SJCRH30 (cell line): ENCODE measurements around the gene ESRRG. TPM values are rescaled to one million over a fixed set of nuclear protein-coding genes. Genes with fewer than 3 reads are reported as not detected.

Experiments used
- DNase-seq, 2 experiments: peaks; one replicate each; pipeline ENCODE4 v3.0.0-alpha.2; 2015 to 2020
- H3K27ac ChIP-seq: fragments of 250-450 bp; sonication (Bioruptor Pico); 2 replicates; pipeline ENCODE4 v1.5.1; 2020; ENCODE audit warnings: mild to moderate bottlenecking, moderate library complexity
- H3K27me3 ChIP-seq: fragments of 250-450 bp; sonication (Bioruptor Pico); 2 replicates; pipeline ENCODE4 v1.5.1; 2020; ENCODE audit warnings: mild to moderate bottlenecking, moderate library complexity
- H3K36me3 ChIP-seq: fragments of 250-450 bp; sonication (Bioruptor Pico); 2 replicates; pipeline ENCODE4 v1.5.1; 2020; ENCODE audit warnings: mild to moderate bottlenecking, moderate library complexity
- H3K4me1 ChIP-seq: fragments of 250-450 bp; sonication (Bioruptor Pico); 2 replicates; pipeline ENCODE4 v1.5.1; 2020; ENCODE audit warnings: mild to moderate bottlenecking, moderate library complexity
- H3K4me3 ChIP-seq: fragments of 250-450 bp; sonication (Bioruptor Pico); 2 replicates; pipeline ENCODE4 v1.5.1; 2020; ENCODE audit warnings: mild to moderate bottlenecking, moderate library complexity
- H3K9me3 ChIP-seq: fragments of 250-450 bp; sonication (Bioruptor Pico); replicated peaks from 2 replicates; pipeline ENCODE4 v1.5.1; 2020; ENCODE audit warnings: mild to moderate bottlenecking, moderate library complexity
- total RNA-seq: library from RNA; depleted of rRNA; stranded (reverse); fragments of >200 nt; shearing (Covaris generic); gene quantifications from 2 replicates; pipeline ENCODE4 v1.2.3, GENCODE V29; 2014; rRNA removed

Gene ESRRG
- total RNA-seq, result 0.66 and 1.0 TPM in 2 replicates

DNA sequence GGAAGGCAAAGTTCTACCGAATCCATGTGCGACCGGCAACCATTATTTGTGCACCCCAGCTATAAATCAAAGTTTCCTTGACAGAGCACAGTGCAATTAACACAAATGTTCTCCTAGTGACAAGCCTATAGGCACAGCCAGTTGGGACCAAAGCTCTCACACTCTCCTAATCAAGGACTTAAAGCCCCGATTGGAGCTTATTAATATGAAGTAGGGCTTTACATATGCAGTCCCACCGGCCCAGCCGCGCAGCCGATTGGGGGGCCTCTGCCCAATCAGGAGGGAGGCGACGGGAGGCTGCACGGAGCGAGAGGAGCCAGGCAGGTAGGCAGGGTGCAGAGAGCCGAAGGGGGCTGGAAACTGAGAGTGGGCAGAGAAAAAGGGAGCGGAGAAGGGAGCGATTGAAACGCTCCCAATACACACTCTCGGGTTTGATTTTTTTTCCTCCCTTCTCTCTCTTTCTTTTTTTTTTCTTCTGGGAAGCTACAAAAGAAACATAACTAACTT lies at the start of gene ESRRG:
ESRRG (minus strand) TSS at position 156 of the 507 bp plus-strand sequence; CDS start at position 26, 130 bp downstream.
- peak; percentile 57 to 67 for DNase-seq
- Histone ChIP-seq H3K9me3 (no peaks in the 10 kb centered on the region), H3K4me1 (0 out of 2 replicates have a peak, but pooled peaks cover 3% of the 10 kb centered on the region), H3K27ac (no peak within 1 kb of the TSS), H3K27me3 (no peaks in the 10 kb centered on the region), H3K4me3 (peak within 1 kb of the TSS; percentile 52), H3K36me3 (no peaks in the 10 kb centered on the region)

DNA sequence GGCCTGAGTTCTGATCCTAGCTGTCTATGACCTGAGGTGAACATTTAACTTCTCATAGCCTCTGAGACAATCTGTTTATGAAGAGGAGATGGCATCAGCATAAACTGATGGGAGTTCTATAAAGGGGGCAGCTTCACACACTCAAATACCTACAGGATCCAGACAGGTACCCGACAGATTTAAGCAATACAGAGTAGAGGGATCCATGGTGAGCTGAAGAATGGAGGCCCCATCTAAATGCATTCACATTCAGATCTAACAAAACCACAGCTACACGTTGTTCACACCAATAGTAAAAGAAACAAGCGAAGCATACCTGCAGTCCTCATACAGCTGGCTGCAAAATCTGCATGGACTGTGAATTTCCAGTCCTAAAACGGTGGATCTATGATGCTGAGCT lies 48.7 kb upstream of the ESRRG start:
- no peaks in the 10 kb centered on the region for H3K9me3 ChIP-seq
- H3K27me3 ChIP-seq, result no peaks in the 10 kb centered on the region
- DNase-seq, result no peak
- H3K27ac ChIP-seq, result no peak overlapping the region
- no peak overlapping the region for H3K4me3 ChIP-seq
- no peaks in the 10 kb centered on the region for H3K36me3 ChIP-seq
- no peaks in the 10 kb centered on the region for H3K4me1 ChIP-seq

DNA sequence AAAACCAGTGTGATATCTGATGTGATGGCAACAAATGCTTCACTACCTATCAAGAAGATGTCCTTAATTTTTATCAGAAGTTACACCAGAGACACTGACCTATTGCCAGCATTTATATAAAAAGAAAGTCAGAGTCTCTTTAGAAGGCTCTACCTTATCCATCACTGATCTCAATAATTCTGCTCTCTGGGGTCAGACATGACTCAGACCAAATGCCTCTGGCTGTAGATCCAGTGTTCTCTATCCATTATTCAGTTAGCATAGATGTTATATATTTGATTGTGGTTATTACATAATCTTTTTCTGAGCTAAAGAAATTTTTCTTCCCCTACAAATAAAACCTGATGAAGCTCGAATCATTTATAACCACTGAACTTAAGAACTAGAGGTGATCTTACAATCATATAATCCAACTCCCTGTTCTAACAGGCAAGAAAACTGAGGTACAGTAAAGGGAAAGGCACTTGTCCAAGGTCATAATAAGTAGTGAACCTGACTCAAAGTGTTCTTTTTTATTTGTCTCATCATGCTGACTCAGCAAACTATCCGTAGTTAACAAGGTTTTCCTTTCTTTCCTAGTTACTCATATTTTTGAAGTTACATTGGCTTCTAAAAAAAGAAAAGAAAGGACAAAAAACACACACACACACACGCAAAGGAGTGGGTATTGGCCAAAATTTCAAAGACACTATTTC lies 43.6 kb upstream of the ESRRG start:
- no peak for DNase-seq
- Histone ChIP-seq H3K27me3 (no peaks in the 10 kb centered on the region), H3K36me3 (no peaks in the 10 kb centered on the region), H3K4me3 (no peak overlapping the region), H3K9me3 (no peaks in the 10 kb centered on the region), H3K4me1 (no peaks in the 10 kb centered on the region), H3K27ac (no peak overlapping the region)

DNA sequence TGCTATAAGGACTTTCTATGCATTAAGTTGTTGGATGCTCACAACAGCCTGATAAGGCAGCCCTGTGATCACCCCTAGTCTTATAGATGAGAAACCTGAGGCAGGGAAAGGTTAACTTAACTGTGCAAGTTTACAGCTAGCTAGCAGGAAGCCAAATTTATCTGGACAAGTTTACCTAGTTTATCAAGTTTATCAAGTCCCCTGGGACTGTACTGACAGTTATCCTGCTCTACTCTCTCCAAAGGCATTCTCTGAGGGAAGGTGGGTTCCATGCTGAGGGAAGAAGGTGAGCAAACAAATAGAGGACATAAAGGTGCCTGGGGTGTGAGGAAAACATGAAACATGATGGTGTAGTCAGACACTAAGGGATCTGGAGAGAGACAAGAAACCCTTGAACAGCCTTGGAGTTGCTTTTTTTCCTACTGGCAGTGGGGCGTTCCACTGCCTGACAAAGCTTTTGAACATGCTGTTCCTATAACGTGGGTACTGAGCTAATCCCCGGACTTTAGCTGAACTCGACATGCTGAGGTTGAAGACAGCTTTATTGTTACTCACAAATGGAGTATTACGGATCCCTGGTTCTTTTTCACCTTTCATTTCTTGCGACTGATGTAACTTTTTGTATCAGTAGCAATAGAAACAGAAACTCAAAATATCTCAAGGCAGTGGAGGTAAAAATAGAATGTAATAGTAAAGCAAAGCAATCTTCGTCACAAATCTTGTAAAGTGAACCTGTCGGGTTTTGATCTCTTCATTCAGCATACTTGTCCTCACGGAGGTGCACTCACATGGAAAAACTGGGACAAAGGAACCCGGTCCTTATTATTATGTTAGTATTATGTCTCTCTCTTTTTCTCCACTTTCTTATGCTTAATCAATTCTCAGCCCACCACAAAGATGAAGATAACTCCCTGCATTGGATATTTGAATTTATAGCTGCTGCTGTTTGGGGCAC lies 42.4 kb upstream of the ESRRG start:
- no peaks in the 10 kb centered on the region for H3K36me3 ChIP-seq
- no peaks in the 10 kb centered on the region for H3K27me3 ChIP-seq
- H3K4me1 ChIP-seq, result no peaks in the 10 kb centered on the region
- H3K4me3 ChIP-seq, result no peak overlapping the region
- H3K9me3 ChIP-seq, result no peaks in the 10 kb centered on the region
- H3K27ac ChIP-seq, result no peak overlapping the region
- no peak for DNase-seq

DNA sequence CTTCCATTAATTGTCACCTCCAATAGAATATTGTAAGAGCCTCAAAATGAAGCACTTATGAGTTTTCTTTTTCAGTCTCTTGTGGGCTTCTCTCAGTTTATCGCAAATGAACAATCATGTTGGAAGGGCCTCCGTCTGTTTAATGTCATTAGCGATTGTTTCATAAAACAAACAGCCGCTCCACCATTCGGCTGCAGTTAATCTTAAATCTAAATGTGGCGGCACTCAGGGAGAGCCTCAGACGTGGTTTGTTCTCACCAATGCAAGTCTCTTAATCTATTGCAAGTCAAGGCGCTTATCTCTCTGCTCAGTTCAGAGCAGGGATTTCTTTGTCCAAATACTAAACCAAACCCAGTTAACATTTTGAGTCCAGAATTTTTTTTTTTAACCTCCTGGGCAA lies 34.9 kb upstream of the ESRRG start:
- no peaks in the 10 kb centered on the region for H3K27me3 ChIP-seq
- no peaks in the 10 kb centered on the region for H3K9me3 ChIP-seq
- DNase-seq, result no peak
- no peak overlapping the region for H3K27ac ChIP-seq
- H3K4me3 ChIP-seq, result no peak overlapping the region
- H3K36me3 ChIP-seq, result no peaks in the 10 kb centered on the region
- H3K4me1 ChIP-seq, result no peaks in the 10 kb centered on the region

DNA sequence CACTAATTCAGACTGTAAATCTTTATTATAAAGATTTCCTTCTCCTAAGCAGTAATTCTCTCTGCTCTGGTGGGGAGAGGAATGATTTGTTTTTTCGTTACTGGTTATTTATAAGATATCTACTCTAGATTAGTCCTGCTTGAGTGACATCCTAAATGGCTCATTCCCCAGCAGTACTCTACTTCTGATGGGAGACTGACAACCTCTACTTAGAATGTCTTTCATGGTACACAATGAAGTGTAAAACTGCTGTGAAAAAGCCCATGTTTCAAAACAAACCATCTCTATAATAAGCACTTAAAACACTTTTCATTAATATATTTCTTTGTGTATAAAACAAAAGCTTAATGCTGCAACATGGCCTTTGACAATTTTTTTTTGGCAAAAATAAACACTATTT lies 33.9 kb upstream of the ESRRG start:
- Histone ChIP-seq H3K36me3 (no peaks in the 10 kb centered on the region), H3K27ac (no peak overlapping the region), H3K27me3 (no peaks in the 10 kb centered on the region), H3K9me3 (no peaks in the 10 kb centered on the region), H3K4me1 (no peaks in the 10 kb centered on the region), H3K4me3 (no peak overlapping the region)
- no peak for DNase-seq

DNA sequence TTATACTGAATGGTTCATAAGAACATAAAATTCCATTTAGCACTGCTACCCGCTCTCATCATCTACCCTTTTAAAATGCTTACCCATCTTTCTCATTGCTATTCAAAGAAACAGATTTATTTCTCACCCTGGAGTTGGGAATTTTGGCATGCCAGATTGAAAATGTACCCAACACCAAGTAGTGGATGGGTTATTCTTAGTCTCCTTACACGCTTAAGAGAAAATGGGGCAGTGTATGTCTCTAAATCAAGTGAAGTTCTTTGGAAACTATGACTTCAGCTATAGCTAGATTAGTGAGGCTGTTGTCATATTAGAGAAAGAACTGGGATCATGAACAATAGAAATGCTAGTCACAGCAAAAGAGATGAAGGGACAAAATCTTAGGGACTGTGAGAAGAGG lies 27.7 kb upstream of the ESRRG start:
- H3K27ac ChIP-seq, result no peak overlapping the region
- no peak for DNase-seq
- H3K4me3 ChIP-seq, result no peak overlapping the region
- no peaks in the 10 kb centered on the region for H3K36me3 ChIP-seq
- no peaks in the 10 kb centered on the region for H3K27me3 ChIP-seq
- H3K4me1 ChIP-seq, result no peaks in the 10 kb centered on the region
- H3K9me3 ChIP-seq, result no peaks in the 10 kb centered on the region

DNA sequence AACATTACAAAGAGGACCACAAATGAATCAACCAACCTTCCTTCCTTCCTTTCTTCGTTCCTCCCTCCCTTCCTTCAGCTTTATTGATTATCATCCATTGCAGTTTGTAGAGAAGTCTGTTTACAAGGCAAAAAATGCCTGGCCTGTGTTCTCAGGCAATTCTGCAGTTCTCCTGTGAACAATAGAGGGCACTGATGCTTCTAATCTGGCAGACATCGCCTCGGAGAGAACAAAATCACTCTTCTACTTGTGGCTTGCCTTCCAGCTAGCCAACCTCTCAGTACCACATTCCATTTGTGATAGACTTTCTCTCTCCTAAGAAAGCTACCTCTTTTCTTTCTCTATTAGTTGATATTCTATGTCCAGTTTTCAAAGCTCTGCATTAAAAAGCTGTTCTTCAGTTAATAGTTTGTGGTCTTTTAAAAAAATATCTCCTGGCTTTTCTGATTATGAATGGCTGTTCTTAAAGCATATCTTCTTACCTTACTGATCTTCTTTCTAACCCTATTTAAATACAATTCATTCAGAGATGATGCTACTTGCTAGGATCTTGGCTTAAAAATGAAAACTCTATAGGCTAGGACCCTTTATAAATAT lies 26.9 kb upstream of the ESRRG start:
- no peak overlapping the region for H3K27ac ChIP-seq
- H3K27me3 ChIP-seq, result no peaks in the 10 kb centered on the region
- H3K4me3 ChIP-seq, result no peak overlapping the region
- no peaks in the 10 kb centered on the region for H3K4me1 ChIP-seq
- H3K9me3 ChIP-seq, result no peaks in the 10 kb centered on the region
- DNase-seq, result peak; percentile 39 to 75
- no peaks in the 10 kb centered on the region for H3K36me3 ChIP-seq

DNA sequence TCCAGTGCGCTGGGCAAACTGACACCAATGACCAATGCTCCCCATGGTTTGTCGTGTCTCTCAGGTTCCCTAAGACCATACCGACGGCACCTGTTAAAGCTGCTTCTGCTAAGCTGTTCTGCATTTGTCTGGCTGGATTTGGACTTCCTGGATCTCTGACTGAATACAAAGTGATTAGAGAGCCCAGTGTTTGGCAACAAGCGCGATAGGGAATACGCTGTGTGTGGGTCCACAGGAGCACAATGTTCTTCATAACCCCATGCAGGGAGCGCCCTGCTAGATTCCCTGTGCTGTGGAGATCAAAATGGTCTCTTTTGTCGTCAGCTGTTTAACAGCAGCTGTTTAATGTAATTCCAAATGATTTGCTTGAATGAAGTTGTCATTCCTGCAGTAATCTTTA lies 26.0 kb upstream of the ESRRG start:
- Histone ChIP-seq H3K27me3 (no peaks in the 10 kb centered on the region), H3K9me3 (no peaks in the 10 kb centered on the region), H3K4me3 (no peak overlapping the region), H3K4me1 (no peaks in the 10 kb centered on the region), H3K36me3 (no peaks in the 10 kb centered on the region), H3K27ac (no peak overlapping the region)
- DNase-seq, result no peak

DNA sequence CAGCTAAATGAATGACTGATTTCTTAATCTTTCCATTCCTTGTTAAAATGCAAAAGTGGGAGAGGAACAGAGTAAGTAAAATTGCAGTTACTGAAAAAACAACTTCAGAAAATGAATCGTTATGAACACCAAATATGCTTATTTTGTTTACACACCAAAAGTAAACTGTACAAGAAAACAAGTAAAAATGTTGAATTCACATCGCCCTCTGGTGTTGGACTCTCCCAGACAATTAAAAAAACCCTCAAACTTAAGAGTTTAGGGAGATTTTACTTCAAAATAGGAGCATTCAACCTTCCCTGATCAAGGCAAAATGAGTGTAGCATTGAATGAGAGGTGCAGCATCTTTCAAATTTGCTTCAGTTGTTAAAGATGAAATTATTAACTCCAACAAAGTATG lies 19.4 kb upstream of the ESRRG start:
- DNase-seq, result peak in 1 of 2 experiments; percentile 43
- Histone ChIP-seq H3K4me1 (no peaks in the 10 kb centered on the region), H3K36me3 (no peaks in the 10 kb centered on the region), H3K27me3 (no peaks in the 10 kb centered on the region), H3K27ac (no peak overlapping the region), H3K9me3 (no peaks in the 10 kb centered on the region), H3K4me3 (no peak overlapping the region)

DNA sequence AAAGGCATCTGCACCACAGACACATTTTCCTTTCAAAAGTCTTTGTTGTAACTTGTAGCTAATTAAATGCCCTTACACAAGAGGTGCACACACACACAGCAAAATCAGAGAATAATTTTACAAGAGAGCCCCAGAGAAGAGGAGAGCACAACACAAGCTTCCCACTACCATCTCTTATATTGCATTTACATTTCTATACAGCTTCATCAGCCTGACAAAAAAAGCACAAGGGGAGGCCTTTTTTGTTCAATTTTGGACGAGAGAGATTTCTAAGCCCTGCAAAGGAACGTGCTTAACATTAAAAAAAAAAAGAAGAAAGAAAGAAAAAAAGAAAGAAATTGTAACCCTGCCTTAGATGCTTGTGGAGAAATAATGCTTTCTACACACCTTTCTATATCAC lies 17.1 kb upstream of the ESRRG start:
- H3K9me3 ChIP-seq, result no peaks in the 10 kb centered on the region
- no peaks in the 10 kb centered on the region for H3K27me3 ChIP-seq
- no peak overlapping the region for H3K4me3 ChIP-seq
- H3K36me3 ChIP-seq, result no peaks in the 10 kb centered on the region
- H3K4me1 ChIP-seq, result no peaks in the 10 kb centered on the region
- H3K27ac ChIP-seq, result no peak overlapping the region
- no peak for DNase-seq

DNA sequence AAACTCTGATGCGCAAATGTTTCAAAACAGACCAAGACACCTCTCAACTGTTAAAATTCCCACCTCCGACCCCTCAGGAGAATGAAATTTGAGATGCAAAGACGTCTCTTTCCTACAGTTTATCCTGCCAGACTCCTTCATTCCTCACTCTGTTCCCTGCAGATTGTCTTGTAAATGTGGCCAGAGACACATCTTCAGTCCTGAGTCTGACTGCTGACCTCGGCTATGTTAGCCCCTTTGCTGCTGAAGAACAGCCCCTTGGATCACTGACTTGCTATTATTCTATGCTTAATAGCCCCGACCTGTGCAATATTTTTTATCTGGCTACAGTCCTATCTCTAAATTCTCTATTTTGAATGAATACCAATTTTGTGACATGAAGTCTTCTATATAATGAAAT lies 16.6 kb upstream of the ESRRG start:
- Histone ChIP-seq H3K27me3 (no peaks in the 10 kb centered on the region), H3K36me3 (no peaks in the 10 kb centered on the region), H3K9me3 (no peaks in the 10 kb centered on the region), H3K4me1 (no peaks in the 10 kb centered on the region), H3K27ac (no peak overlapping the region), H3K4me3 (no peak overlapping the region)
- DNase-seq, result no peak

DNA sequence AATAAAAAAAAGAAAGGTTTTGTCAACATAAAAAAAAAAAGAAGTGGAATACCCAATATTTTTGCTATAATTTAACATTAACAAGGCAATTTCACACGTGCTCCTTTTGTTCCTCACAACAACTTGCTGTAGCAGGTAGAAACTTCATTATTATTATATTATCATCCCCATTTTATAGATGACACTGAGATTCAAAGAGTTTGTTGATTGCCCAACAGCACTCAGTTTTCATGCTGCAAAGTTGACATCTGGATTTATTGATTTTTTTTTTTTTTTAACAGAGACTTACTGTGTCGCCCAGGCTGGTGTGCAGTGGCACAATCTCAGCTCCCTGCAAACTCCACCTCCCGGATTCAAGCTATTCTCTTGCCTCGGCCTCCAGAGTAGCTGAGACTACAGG lies 8.9 kb upstream of the ESRRG start:
- no peak for DNase-seq
- Histone ChIP-seq H3K4me1 (no peaks in the 10 kb centered on the region), H3K4me3 (no peak overlapping the region), H3K27me3 (no peaks in the 10 kb centered on the region), H3K27ac (no peak overlapping the region), H3K9me3 (no peaks in the 10 kb centered on the region), H3K36me3 (no peaks in the 10 kb centered on the region)

DNA sequence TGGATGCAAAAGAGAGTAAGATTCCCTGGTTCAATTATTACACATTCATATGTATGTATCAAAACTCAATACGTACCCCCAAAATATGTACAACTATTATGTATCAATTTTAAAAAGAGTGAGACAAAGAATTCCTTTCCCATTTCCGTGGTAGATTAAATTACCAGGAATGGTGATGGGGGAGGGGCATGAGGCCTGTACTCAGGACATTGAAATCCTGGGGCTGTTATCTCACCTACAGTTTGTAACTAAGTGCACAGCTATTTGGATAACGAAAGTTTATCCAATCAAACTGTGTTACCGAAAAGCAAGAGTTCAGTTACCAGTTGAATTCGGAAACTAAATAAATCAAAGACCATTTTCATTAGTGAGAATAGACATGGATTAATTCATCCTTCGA lies 8.3 kb upstream of the ESRRG start:
- Histone ChIP-seq H3K4me3 (no peak overlapping the region), H3K36me3 (no peaks in the 10 kb centered on the region), H3K27me3 (no peaks in the 10 kb centered on the region), H3K9me3 (no peaks in the 10 kb centered on the region), H3K27ac (no peak overlapping the region), H3K4me1 (no peaks in the 10 kb centered on the region)
- DNase-seq, result peak in 1 of 2 experiments; percentile 14

DNA sequence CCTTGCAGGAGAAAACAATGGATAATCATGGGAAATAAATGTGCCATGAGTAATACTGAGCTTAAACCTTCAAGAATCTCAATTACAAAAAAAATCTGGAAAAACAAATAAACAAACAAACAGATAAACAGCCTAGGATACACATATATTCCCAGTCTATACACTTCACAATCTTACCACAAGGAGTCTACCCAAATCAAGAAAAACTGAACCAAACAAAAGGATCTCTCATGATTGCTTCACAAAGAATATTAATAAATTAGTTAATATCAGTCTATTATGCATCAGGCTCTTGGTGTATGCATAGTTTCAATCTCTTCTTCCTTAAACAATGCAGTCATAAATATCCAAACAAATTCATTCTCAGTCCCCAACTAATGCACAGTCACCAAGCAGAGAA lies 3.2 kb upstream of the ESRRG start:
- no peak for DNase-seq
- no peak overlapping the region for H3K4me3 ChIP-seq
- H3K36me3 ChIP-seq, result no peaks in the 10 kb centered on the region
- H3K27me3 ChIP-seq, result no peaks in the 10 kb centered on the region
- H3K9me3 ChIP-seq, result no peaks in the 10 kb centered on the region
- H3K27ac ChIP-seq, result no peak overlapping the region
- H3K4me1 ChIP-seq, result 0 out of 2 replicates have a peak, but pooled peaks cover 3% of the 10 kb centered on the region
